ENCODE results near the gene HCN4. TPM values are rescaled to one million over a fixed set of nuclear protein-coding genes. Genes with fewer than 3 reads are reported as not detected.

The HCN4 gene
- total and polyA plus RNA-seq, 2 experiments from 2014 or later = 59.2 to 159 TPM

DNA sequence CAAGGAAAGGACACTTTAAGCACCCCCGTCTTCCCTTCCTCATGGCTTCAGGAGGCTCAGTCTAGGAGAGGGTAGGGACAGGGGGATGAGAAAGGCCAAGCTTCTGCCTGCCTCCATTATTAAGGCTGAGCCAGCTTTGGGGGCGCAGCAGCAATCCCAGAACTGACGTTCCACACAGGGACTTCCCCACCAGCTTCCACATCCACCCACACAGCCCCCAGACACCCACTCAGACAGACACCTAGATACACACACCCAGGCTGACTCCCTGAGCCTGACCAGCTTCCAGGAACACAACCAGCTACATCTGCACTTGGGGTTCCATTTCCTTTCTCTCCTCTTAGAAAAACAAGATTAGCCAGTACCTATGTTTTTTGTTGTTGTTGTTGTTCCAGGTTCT is 4.7 kb downstream of the HCN4 start:
- DNase-seq (ENCODE audit: low read depth in 1 of 2, low spot score in 1 of 2) = no peak
- TF ChIP-seq, protein P1, sequence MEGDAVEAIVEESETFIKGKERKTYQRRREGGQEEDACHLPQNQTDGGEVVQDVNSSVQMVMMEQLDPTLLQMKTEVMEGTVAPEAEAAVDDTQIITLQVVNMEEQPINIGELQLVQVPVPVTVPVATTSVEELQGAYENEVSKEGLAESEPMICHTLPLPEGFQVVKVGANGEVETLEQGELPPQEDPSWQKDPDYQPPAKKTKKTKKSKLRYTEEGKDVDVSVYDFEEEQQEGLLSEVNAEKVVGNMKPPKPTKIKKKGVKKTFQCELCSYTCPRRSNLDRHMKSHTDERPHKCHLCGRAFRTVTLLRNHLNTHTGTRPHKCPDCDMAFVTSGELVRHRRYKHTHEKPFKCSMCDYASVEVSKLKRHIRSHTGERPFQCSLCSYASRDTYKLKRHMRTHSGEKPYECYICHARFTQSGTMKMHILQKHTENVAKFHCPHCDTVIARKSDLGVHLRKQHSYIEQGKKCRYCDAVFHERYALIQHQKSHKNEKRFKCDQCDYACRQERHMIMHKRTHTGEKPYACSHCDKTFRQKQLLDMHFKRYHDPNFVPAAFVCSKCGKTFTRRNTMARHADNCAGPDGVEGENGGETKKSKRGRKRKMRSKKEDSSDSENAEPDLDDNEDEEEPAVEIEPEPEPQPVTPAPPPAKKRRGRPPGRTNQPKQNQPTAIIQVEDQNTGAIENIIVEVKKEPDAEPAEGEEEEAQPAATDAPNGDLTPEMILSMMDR (IDR thresholded peaks at IDR 0.05; ENCODE audit: low read depth, low read length) = no peak
- H3K9me3 ChIP-seq (ENCODE audit: low read depth) = no peaks in the 10 kb centered on the region
- peaks cover 60% of the 10 kb centered on the region for H3K4me1 ChIP-seq (ENCODE audit: low read depth)
- H3K36me3 ChIP-seq = peaks cover 2% of the 10 kb centered on the region
- H3K27me3 ChIP-seq = no peaks in the 10 kb centered on the region
- H3K4me3 ChIP-seq = peak overlapping the region; percentile 80
- H3K27ac ChIP-seq = no peak overlapping the region

DNA sequence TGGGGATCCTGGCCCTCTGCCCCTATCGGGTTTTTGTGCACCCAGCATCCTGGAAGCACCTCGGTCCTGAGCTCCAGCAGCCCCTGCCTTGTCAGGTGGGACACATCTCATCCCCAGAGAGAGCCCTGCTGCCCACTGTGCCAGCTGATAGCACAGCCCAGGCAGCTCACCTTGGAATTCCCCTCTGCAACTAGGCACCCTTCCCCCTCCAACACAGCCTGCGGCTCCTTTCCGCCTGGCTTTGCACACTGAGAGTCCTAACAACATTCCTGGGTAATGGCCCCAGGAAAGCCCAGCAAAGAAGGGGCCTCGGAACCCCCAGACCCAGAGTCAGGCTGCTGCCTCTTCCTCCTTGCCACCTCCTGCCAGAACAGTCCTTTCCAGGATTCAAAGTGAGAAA is 5.9 kb downstream of the HCN4 start:
- H3K27me3 ChIP-seq = no peaks in the 10 kb centered on the region
- DNase-seq (ENCODE audit: low read depth in 1 of 2, low spot score in 1 of 2) = no peak
- peak overlapping the region; percentile 18 for H3K27ac ChIP-seq
- peaks cover 2% of the 10 kb centered on the region for H3K36me3 ChIP-seq
- H3K9me3 ChIP-seq (ENCODE audit: low read depth) = no peaks in the 10 kb centered on the region
- H3K4me3 ChIP-seq = peak overlapping the region; percentile 80
- peaks cover 69% of the 10 kb centered on the region for H3K4me1 ChIP-seq (ENCODE audit: low read depth)
- TF ChIP-seq, protein P1 (IDR thresholded peaks at IDR 0.05; ENCODE audit: low read depth, low read length) = no peak

DNA sequence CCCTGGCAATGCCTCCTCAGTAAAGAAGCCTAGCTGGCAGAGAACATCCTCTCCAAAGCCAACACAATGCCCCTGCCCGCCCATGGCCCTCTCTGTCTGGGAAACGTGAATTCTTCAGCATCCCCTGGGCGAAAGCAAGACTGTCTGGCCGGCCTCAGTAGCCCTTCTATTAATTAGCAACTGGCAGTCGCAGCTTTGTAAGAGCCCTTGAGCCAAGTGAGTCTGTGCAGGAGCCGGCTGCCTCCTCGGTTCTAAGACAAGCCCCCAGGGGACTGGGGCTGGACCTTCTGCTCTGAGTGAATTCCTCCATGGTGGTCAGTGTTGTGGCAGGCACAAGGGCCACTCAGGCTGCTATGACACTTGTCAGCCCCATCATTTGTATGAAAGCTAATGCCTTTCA is 7.4 kb downstream of the HCN4 start:
- Histone ChIP-seq H3K27me3 (no peaks in the 10 kb centered on the region), H3K9me3 (ENCODE audit: low read depth) (no peaks in the 10 kb centered on the region), H3K27ac (peak overlapping the region; percentile 38), H3K36me3 (no peaks in the 10 kb centered on the region), H3K4me1 (ENCODE audit: low read depth) (peaks cover 84% of the 10 kb centered on the region), H3K4me3 (peak overlapping the region; percentile 80)
- TF ChIP-seq, protein P1 (IDR thresholded peaks at IDR 0.05; ENCODE audit: low read depth, low read length) = no peak
- peak in 1 of 2 donors; percentile 29 for DNase-seq (ENCODE audit: low read depth in 1 of 2, low spot score in 1 of 2)

- no peak overlapping the region for H3K4me3 ChIP-seq
- TF ChIP-seq, protein P1 (IDR thresholded peaks at IDR 0.05; ENCODE audit: low read depth, low read length) = no peak
- no peak overlapping the region for H3K27ac ChIP-seq
- no peaks in the 10 kb centered on the region for H3K27me3 ChIP-seq
- DNase-seq (ENCODE audit: low read depth in 1 of 2, low spot score in 1 of 2) = no peak
- H3K4me1 ChIP-seq (ENCODE audit: low read depth) = peaks cover 91% of the 10 kb centered on the region
- H3K9me3 ChIP-seq (ENCODE audit: low read depth) = no peaks in the 10 kb centered on the region
- peaks cover 2% of the 10 kb centered on the region for H3K36me3 ChIP-seq
These were observed 9.1 kb downstream of the HCN4 start for GRCh38 chr15:73359651-73360050.

DNA sequence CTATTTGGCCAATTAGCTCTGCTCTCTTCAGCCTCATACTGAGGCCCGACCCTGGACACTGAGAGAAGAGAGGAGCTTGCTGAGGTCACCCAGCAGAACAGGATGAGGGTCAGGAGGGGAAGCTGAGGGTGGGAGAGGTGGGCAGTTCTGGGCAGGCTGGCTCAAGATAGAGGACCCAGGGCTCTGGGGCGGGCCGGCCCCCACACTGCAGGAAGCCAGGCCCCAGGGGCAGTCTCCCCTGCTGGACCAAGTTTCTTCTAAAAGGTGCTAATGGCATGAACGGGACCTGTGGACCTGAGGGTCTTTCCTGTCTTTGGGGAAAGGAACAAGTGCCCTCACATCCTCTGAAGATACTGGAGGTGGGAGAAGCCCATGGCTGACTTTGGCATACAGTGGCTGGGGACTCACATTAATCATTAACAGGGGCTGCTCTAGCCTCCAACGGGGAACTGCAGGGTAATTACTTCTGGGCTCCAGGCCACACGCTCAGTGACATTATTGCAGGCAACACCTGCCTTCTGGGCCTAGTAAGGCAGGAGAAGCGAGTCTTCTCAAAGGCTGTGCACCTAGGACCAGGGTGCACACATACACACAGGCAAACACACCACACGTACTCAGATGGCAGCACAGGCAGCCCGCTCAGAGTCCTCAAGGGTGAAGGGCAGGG is 10.6 kb downstream of the HCN4 start:
- DNase-seq (ENCODE audit: low read depth in 1 of 2, low spot score in 1 of 2) = no peak
- TF ChIP-seq, protein P1 (IDR thresholded peaks at IDR 0.05; ENCODE audit: low read depth, low read length) = no peak
- Histone ChIP-seq H3K27me3 (no peaks in the 10 kb centered on the region), H3K4me3 (no peak overlapping the region), H3K4me1 (ENCODE audit: low read depth) (peaks cover 89% of the 10 kb centered on the region), H3K36me3 (peaks cover 4% of the 10 kb centered on the region), H3K9me3 (ENCODE audit: low read depth) (no peaks in the 10 kb centered on the region), H3K27ac (peak overlapping the region; percentile 25)
